OCI-M1 (cell line): Measurements from ENCODE around the gene PTX4.

Source experiments
- DNase-seq: peaks from one replicate; lab custom pipeline; 2025; lab: John Stamatoyannopoulos, UW

Gene PTX4, protein sequence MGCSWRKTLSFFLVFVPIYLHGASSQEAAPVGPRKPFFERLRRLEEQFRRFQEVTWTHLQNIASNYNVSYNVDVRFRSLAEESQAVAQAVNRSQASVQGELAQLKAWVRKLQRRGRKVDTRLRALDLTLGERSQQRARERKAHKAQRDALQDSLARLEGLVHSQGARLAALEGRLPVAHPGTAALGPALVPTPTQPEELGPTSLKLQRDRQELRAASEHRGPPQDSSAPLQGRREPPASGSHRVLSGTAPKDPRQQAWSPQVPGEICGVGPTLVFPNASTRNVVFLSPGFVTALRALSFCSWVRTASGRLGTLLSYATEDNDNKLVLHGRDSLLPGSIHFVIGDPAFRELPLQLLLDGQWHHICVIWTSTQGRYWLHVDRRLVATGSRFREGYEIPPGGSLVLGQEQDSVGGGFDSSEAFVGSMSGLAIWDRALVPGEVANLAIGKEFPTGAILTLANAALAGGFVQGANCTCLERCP

DNA sequence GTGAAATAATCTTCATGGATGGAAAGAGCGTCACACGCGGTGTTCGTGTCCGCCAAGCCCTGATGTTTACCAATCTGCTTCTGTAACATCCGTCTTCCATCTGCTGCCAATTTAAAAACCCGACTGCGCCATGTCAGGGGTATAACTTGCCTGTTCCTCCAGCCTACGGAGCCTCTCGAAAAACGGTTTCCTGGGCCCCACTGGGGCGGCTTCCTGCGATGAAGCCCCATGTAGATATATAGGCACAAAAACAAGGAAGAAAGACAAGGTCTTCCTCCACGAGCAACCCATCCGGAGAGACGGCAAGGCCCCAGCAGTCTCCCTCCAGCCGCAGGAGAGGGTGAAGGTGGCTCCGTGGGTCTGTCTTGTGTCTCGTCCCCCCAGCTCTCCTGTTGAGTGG is at the start of gene PTX4:
Gene PTX4, minus strand, starts transcription at position 326 of the 400 bp plus-strand sequence. Its CDS starts 35 bp downstream, at position 291.
- no peak for DNase-seq

DNA sequence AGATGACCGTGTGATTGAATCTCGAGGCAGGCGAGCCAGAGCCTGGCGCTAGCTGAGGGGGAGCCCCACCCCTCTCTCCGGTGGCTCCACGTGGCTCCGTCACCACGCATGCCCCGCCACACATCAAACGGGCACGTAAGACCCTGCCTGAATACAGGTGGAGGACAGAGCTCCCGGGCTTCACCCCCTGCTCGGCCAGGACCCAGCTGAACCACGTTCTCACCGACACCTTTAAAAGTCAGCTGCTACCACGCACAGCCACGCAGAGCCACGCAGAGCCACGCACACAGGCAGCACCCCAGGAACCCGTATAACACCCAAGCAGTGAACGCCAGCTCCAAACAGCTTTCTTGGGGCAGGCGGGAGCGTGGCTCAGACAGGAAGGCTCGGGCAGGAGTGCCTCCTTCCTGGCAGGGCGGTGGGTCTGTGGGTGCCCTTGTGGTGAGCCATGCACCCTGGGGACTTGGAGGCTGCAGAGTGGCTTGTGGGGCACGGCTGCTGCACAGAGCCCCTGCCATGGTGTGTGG is 49.1 kb upstream of the PTX4 start:
- DNase-seq = no peak

DNA sequence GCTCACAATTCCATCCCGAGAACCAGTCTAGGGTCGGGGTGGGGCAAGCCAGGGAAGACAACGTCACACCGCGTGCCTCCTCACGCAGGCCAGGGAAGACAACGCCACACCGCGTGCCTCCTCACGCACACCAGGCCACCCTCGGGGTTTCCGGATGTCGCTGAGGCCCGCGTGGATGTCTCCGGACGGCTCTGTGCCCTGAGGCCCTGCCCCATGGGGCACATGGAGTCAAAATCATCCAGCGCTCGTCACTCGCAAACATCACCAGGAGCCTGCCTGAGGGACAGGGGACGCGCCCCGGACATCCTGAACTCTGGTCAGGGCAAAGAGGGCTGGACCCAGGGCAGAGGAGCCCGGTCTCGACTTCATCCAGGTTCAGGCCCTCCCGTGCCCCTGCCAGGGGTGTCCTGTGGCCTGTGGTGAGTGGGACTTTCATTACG is 48.4 kb upstream of the PTX4 start:
- DNase-seq = no peak

DNA sequence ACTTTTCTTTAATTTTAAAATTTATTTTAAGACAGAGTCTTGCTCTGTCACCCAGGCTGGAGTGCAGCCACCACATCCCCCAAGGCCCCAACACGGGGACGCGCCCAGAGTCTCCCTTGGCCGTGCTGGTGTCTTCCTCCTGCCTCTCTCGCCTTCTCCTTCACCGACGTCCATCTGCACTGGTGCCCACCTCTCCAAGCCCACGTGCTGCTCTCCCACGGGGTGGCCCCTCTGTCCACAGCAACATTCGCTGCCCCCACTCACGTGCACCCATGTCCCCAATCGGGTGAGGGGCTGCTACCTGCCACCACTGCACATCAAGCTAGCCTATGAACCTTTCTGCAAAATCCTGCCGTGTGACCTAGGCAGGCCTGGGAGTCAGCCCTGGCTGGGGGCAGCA is 47.9 kb upstream of the PTX4 start:
- DNase-seq = no peak

DNA sequence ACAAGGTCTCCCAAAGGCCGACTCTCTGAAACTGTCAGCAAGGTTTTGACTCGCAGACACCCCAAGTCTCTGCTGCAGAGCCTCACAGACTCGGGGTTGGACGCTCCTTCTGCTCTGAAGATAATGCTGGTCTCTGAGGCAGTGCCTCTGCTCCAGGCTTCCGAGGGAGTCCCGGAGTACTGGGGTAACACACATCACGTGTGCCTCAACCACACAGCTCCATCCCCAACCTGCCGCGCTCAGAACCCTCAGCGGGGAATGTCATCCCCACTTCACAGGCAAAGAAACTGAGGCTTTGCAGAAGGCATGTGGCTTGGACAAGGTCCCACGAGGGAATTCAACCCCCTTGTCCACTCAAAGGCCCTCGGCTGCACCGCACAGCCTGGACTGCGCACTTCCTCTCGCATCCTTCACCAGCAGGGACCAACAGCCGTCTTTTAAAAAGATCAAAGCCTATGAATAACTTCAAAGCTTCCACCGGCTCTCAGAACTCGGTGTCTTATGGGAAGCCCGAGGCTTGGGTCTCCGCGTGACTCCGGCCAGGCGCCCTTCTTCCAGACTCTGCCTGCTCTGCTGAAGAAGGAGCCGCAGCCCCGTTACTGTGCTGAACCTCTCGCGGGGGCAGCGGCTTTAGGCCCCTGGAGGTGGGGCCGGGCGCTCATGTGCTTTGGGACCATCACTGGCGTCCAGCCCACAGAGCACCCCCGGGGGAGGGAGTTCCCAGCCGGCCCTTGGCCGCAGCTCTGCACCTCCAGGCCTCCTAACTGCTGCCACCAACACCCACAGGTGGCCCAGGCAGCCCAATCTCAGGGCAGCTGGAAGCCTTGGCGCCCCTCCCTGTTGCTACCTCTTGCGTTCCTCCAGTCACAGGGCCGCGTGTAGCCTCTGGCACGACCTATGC is 46.9 kb upstream of the PTX4 start:
- DNase-seq = no peak

DNA sequence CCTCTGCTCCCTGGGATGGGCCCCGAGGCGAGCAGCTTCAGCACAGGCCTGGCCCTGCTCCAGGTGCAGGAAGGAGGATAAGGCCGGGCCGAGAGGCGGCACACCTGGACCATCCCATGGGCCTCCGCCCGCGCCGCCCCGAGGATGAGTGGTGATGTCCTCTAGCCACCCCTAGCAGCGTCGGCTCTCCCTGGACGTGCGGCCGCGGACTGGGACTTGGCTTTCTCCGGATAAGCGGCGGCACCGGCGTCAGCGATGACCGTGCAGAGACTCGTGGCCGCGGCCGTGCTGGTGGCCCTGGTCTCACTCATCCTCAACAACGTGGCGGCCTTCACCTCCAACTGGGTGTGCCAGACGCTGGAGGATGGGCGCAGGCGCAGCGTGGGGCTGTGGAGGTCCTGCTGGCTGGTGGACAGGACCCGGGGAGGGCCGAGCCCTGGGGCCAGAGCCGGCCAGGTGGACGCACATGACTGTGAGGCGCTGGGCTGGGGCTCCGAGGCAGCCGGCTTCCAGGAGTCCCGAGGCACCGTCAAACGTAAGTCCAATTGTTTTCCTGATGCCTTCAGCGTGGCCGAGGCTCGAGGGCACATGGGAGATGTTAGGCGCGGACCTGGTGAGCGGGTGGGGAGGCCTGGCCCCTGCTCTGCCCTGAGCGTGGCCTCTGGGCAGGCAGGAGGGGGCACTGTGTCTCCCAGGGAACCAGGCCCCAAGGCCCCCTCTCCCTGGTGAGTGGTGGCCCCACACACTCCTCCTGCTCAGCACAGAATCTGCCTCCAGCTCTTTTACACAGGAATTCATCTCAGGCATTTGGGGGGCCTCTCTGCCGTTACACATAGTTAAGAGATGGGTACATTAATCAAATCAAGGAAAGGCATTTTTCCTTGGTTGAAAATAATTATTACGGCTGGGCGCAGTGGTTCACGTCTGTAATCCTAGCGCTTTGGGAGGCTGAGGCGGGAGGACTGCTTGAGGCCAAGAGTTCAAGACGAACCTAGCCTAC is 45.6 kb upstream of the PTX4 start:
- DNase-seq = no peak

DNA sequence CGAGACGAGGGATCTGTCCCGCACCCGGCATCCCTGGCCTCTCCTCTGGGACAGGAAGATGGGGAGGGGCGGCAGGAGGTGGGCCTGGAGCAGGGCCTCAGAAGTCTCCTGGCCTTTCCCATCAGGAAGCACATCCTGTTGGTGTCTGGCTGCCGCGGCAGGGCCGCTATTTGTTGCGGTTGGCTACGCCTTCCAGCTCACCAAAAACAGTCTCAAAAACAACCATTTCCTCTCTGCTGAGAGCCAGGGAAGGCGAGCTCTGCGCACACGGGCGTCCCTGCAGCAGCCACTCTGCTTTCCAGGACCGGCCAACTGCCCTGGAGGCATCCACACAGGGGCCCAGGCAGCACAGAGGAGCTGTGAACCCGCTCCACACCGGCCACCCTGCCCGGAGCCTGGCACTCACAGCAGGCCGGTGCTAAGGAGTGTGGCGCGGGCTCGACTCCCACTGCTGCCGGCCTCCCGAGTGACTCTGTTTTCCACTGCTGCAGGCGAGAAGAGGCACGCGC is 44.8 kb upstream of the PTX4 start, which contains the start of gene TMEM204:
Gene TMEM204, plus strand, starts transcription at position 224 of the 509 bp plus-strand sequence. CDS start 610 bp downstream, outside the sequence.
- DNase-seq = no peak

DNA sequence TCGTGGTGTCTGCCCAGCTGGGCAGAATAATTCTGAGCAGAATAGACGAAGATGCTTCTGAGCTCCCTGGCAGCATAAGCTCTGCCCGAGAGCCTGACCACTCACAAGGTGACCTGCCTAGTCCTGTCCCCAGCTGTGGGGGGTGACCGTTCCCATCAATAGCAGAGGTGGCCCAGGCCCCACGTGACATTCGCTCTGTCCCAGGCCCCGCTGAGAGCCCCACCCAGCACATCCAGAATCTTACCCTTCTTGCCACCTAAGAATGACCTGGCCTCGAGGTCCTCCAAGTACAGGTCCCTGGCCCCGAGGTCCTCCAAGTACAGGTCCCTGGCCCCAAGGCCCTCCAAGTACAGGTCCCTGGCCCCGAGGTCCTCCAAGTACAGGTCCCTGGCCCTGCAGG is 44.0 kb upstream of the PTX4 start:
- DNase-seq = no peak

DNA sequence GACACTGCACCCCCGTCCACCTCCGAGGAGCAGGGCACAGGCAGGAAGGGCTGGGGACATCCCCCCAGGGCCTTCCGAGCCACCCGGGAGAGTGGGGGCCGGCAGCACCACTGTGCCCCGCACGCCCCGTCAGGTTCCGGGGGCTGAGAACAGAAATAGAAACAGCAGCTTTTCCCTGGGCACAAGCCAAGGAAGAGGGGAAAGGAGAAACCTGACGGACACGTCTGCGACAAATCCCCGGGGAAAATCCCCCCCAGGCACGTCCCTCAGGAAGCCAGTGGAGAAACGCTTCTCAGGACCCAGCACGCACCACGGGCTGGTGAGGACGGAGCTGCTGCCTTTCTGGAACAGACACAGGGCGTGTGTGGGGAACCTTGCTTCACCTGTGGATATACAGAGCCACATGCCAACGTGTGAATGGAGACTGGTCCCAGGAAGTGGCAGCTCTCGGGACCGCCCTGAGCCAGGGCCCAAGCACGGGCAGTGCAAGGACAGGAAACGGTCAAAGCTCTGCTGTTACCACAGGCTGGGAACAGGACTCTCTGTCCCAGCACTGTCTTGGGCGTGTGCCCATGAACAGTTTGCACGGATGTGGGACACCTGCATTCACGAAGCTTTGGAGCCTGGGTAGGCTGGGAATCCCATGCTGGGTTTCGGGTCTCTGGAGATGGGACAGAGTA is 43.5 kb upstream of the PTX4 start:
- no peak for DNase-seq

DNA sequence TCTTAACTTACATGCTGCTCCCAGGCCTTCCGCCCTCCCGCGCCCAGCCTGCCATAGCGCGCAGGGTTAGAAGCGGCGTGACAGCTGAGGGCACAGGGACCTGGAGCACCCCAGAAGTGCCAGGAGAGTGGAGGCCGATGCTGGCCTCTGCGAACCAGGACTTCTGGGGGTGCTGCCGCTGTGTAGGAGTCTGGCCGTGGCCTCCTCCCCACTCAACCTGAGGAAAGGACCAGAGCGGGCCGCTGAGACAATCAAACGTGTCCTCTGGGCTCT is 42.8 kb upstream of the PTX4 start:
- DNase-seq = no peak

DNA sequence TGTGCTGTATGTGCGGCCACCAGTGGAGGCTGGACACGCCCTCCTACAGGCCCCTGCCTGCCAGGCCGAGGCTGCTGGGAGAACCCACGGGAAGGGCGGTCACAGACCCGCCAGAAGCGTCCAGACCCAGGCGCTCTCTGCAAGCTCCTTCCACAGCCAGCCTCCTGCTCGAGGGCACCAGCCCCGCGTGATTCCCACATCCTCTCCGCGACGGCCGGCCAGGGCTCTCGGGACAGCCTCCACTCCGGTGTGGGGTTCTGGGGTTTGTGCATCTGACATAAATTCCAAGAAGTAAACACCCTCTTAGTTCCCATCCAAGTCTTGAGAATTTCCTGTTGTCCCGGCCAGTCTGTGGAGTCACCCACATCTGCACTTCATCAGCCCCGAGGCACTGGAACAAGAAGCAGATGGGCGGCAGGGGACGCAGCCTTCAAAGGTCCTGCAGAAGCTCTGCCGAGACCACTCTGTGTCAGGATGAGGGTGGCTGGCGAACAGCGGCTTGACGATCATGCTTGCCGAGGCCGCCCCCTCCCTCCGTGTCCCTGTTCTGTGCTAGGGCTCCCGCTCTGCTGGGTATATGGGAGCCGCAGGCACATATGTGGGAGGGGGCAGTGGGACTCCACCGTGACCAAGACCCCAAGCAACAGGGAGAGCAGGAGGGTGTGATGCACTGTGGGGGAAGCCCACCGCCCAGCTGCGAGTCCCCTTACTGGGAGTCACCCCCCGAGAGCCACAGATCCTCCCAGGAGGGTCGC is 42.3 kb upstream of the PTX4 start:
- no peak for DNase-seq

DNA sequence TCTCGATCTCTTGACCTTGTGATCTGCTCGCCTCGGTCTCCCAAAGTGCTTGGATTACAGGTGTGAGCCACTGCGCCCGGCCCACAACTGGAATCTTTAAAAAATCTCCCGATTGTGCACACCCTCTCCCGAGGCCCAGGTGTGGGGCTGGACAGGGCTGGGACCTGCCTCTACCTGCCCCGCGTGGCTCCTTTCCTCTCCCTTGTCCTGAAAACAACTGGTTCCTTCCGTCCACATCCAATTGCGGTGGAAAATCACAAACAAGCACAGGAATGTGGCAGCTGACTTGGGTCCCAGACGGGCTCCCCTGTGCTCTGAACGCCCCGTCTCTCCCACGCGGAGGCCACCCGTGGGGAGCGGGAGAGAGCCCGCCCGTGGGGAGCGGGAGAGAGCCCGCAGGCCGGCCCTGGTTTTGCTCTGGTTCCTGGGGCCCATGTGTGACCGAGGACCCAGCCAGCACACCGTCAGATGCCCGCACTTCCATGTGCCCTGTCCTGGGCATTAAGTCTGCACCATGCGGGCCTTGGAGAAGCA is 41.7 kb upstream of the PTX4 start:
- no peak for DNase-seq

DNA sequence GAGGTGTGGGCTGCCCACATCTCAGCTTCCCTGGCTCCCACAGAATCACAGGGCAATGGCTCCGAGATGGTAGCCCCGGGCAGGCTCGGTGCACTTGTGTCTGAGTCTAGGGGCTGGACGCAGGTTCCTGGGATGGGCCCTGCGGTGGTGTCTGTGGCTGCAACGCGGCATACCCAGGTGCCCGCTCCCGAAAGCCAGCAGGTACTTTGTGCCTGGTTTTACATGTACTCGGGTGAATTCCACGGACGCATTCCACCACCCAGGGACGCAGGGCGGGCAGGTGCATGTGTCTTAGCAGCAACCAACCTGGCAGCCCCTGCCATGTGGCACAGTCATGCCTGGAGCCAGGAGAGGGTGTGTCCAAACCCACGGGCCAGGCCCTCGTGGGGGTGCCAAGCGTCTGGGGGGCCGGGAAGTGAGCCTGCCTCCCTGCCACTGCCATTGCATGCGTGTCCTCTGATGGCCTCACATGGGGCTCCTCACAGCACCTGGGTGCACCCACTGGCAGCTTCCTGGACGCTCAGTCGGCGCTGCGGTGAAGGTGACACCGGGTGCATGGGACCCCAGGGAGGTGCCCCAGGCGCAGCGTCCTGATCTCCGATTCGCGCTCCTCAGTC is 40.3 kb upstream of the PTX4 start:
- no peak for DNase-seq

DNA sequence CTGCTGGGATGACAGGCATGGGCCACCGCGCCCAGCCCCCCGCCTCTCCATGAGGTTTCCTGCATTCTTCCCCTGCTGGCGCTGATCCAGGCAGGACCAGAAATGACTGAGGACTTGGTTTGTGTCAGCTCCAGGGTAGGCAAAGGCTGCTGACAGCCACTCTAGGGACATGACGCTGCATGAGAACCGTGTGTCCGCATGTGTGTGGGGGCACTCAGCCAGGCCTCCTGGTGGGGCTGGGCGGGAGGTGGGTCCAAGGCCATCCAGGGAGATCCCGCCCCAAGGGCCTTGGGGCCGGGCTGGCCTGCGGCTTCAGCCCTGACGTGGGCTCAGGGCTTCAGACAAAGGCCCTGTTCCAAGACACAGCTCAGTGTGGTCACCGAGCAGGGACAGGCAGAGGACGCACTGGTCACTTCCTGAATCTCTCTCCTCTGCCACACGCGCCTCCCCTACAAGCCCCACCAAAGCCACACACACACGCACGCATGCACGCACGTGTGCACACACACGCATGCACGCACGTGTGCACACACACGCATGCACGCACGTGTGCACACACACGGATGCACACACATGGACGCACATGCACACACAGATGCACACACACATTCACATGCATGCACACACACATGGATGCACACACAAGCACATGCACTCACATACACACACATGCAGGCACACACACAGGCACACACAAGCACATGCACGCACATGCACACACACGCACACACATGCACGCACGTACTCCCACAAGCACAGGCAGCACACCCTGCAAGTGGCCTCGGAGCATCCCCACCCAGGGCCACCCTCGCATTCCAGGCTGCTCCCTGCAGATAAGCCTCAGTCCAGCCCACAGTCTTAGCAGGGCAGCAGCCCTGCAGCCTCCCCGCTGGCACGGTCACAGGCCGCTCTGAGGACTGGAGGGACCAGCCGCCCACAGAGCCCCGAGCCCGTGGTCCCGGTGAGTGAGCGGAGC is 39.4 kb upstream of the PTX4 start:
- no peak for DNase-seq

DNA sequence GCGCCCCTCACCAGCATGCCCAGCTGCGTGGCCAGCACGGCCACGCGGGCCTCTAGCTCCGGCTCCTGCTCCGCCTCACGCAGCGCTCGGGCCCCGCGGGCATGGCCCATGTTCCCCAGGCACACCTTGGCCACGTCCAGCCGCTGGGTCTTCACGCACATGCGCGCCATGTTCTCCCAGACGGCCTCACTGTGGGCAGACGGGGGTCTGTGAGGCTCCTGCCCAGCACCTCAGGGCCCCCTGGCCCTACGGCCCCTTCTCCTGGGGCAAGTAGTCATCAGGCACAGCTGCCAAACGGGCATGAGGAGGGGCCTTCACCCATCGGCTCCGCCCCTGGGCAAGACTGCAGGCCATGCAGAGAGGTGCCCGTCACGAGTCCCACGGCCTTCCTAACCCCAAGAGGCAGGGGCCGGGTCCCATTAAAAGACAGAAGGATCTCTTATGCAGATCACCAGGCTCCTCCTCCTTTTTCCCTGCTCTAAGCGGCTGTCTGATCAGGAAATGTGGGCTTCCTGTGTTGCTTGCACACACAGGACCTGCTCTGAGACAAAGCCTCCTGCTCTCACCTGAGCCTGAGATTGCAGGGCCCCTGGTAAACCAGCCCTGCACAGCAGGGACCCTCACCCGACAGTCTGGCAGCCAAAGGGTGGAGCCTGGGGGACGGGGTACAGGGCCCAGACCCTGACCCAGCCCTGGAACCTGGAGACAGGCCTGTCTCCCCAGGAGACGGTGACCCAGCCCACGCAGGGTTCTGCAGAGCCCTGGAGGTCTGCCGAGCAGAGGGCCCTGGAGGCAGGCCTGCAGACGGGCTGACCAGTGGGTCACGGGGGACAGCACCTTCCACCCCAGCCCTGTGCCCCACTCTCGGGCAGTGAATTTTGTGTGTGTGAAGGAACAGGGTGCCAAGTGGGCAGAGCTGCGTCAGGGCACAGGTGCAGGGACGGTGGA is 38.1 kb upstream of the PTX4 start:
- no peak for DNase-seq

DNA sequence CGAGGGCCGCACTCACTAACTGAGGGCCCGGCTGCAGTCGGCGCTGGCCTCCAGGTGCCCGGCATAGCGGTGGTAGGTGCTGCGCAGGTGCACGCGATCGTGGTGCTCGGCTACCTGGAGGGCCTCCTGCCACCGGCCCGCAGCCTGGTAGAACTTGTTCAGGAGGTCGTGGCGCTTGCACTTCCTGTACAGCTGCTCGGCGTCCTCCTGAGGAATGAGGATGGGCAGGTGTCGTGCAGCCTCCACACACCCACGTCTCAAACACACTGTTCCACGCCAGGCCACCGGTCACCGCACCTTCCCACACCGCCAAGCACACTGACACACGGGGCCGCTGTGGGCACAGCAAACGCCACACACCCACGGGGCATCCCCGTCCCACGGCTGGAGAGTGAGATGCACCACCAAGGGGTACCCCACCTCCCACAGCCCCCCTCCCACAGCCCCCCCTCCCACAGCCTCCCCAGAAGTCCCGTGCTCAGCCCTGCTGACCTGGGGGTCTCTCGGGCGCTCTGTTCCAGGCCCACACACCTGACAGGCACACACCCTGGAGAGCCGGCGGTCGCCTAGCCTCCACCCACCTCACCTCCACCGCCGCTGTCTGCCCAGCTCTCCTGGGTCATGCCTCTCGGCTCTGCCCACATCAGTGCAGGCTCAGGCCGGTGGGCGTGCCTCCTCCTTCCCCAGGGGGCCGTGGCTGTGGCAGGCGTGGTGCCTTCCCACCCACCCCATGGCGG is 37.3 kb upstream of the PTX4 start:
- DNase-seq = no peak
